ENCODE data around the gene DGKG.

Gene DGKG

GRCh38 chr3:186333256-186333655, 28.8 kb downstream of the DGKG start:
- H3K79me2 ChIP-seq (ENCODE audit: control insufficient read depth, insufficient read depth, low read length, poor library complexity), result no peaks in the 10 kb centered on the region
- H2AK5ac ChIP-seq (ENCODE audit: low read length), result no peak overlapping the region
- DNase-seq, result no peak
- H3K9me3 ChIP-seq (ENCODE audit: insufficient read depth, low read depth, low read length), result no peaks in the 10 kb centered on the region
- no peak overlapping the region for H2BK12ac ChIP-seq (ENCODE audit: low read length)
- H3K4me2 ChIP-seq (ENCODE audit: low read length), result no peak overlapping the region
- no peak overlapping the region for H4K91ac ChIP-seq (ENCODE audit: low read depth, low read length)
- H3K4ac ChIP-seq (ENCODE audit: low read depth, low read length), result no peak overlapping the region
- H2AFZ ChIP-seq (ENCODE audit: insufficient read depth, low read length, poor library complexity), result no peak overlapping the region
- H3K14ac ChIP-seq (ENCODE audit: low read length), result no peak overlapping the region
- H3K36me3 ChIP-seq (ENCODE audit: control insufficient read depth in 1 of 2, insufficient read depth in 2 of 2, low read length in 2 of 2), result no peaks in the 10 kb centered on the region
- H3K4me1 ChIP-seq (ENCODE audit: control insufficient read depth in 1 of 2, insufficient read depth in 2 of 2, low read length in 2 of 2), result no peaks in the 10 kb centered on the region
- no peak overlapping the region for H2BK120ac ChIP-seq (ENCODE audit: insufficient read depth, low read length, poor library complexity)
- no peaks in the 10 kb centered on the region for H3K27me3 ChIP-seq (ENCODE audit: insufficient read depth, low read length)
- no peak overlapping the region for H4K12ac ChIP-seq (ENCODE audit: low read depth, low read length)
- no peak overlapping the region for H3K4me3 ChIP-seq (ENCODE audit: low read depth, low read length)
- H3K23ac ChIP-seq (ENCODE audit: low read length), result no peak overlapping the region
- no peak overlapping the region for H3K27ac ChIP-seq (ENCODE audit: low read depth, low read length)
- no peak overlapping the region for H2BK5ac ChIP-seq (ENCODE audit: low read depth, low read length, poor library complexity)
- H3K79me1 ChIP-seq (ENCODE audit: low read length), result no peaks in the 10 kb centered on the region
- no peak overlapping the region for H3K18ac ChIP-seq (ENCODE audit: low read length)
- no peak overlapping the region for H3K9ac ChIP-seq (ENCODE audit: low read length)
- no peak overlapping the region for H4K8ac ChIP-seq (ENCODE audit: low read depth, low read length)

GRCh38 chr3:186330772-186331460, 31.1 kb downstream of the DGKG start:
- Histone ChIP-seq H3K14ac (ENCODE audit: low read length) (no peak overlapping the region), H3K79me2 (ENCODE audit: control insufficient read depth, insufficient read depth, low read length, poor library complexity) (no peaks in the 10 kb centered on the region), H3K9ac (ENCODE audit: low read length) (no peak overlapping the region), H4K12ac (ENCODE audit: low read depth, low read length) (no peak overlapping the region), H2BK12ac (ENCODE audit: low read length) (no peak overlapping the region), H4K91ac (ENCODE audit: low read depth, low read length) (no peak overlapping the region), H3K4me3 (ENCODE audit: low read depth, low read length) (no peak overlapping the region), H2BK120ac (ENCODE audit: insufficient read depth, low read length, poor library complexity) (no peak overlapping the region), H4K8ac (ENCODE audit: low read depth, low read length) (no peak overlapping the region), H2AK5ac (ENCODE audit: low read length) (no peak overlapping the region), H3K79me1 (ENCODE audit: low read length) (no peaks in the 10 kb centered on the region), H3K23ac (ENCODE audit: low read length) (no peak overlapping the region), H2BK5ac (ENCODE audit: low read depth, low read length, poor library complexity) (no peak overlapping the region), H3K18ac (ENCODE audit: low read length) (no peak overlapping the region), H3K27me3 (ENCODE audit: insufficient read depth, low read length) (no peaks in the 10 kb centered on the region), H3K4me1 (ENCODE audit: control insufficient read depth in 1 of 2, insufficient read depth in 2 of 2, low read length in 2 of 2) (no peaks in the 10 kb centered on the region), H3K4ac (ENCODE audit: low read depth, low read length) (no peak overlapping the region), H3K27ac (ENCODE audit: low read depth, low read length) (no peak overlapping the region), H2AFZ (ENCODE audit: insufficient read depth, low read length, poor library complexity) (no peak overlapping the region), H3K9me3 (ENCODE audit: insufficient read depth, low read depth, low read length) (no peaks in the 10 kb centered on the region), H3K36me3 (ENCODE audit: control insufficient read depth in 1 of 2, insufficient read depth in 2 of 2, low read length in 2 of 2) (no peaks in the 10 kb centered on the region), H3K4me2 (ENCODE audit: low read length) (no peak overlapping the region)
- WGBS (ENCODE audit: extremely low coverage, insufficient coverage, insufficient read length), result no CpG with 5 or more reads among the region's 6 CpGs
- DNase-seq, result no peak

DNA sequence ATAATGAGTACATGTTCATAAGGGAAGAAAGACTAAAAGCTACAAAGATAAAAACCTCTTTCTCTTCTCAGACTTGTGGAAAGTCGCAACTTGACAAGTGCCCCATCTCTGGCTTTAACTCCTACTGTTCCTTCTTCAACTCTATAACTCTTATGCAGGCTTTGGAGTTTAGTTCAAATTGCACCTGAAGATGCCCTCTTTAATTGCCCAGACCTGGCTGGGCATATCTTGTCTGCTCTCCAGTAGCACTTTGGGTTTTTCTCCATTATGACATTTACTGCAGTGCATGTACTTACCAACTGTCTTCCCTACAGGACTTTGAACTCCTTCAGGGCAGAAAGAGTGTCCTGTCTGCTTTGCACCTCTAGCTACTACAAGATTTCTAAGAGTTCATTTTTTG, 32.4 kb downstream of the DGKG start:
- Histone ChIP-seq H3K27me3 (ENCODE audit: insufficient read depth, low read length) (no peaks in the 10 kb centered on the region), H3K4me3 (ENCODE audit: low read depth, low read length) (no peak overlapping the region), H3K79me1 (ENCODE audit: low read length) (no peaks in the 10 kb centered on the region), H3K79me2 (ENCODE audit: control insufficient read depth, insufficient read depth, low read length, poor library complexity) (no peaks in the 10 kb centered on the region), H3K4me1 (ENCODE audit: control insufficient read depth in 1 of 2, insufficient read depth in 2 of 2, low read length in 2 of 2) (no peaks in the 10 kb centered on the region), H3K9ac (ENCODE audit: low read length) (no peak overlapping the region), H2AFZ (ENCODE audit: insufficient read depth, low read length, poor library complexity) (no peak overlapping the region), H3K18ac (ENCODE audit: low read length) (no peak overlapping the region), H4K12ac (ENCODE audit: low read depth, low read length) (no peak overlapping the region), H3K23ac (ENCODE audit: low read length) (no peak overlapping the region), H2BK120ac (ENCODE audit: insufficient read depth, low read length, poor library complexity) (no peak overlapping the region), H3K27ac (ENCODE audit: low read depth, low read length) (no peak overlapping the region), H3K4ac (ENCODE audit: low read depth, low read length) (no peak overlapping the region), H2AK5ac (ENCODE audit: low read length) (no peak overlapping the region), H4K8ac (ENCODE audit: low read depth, low read length) (no peak overlapping the region), H3K4me2 (ENCODE audit: low read length) (no peak overlapping the region), H2BK5ac (ENCODE audit: low read depth, low read length, poor library complexity) (no peak overlapping the region), H4K91ac (ENCODE audit: low read depth, low read length) (no peak overlapping the region), H3K9me3 (ENCODE audit: insufficient read depth, low read depth, low read length) (no peaks in the 10 kb centered on the region), H3K36me3 (ENCODE audit: control insufficient read depth in 1 of 2, insufficient read depth in 2 of 2, low read length in 2 of 2) (no peaks in the 10 kb centered on the region), H2BK12ac (ENCODE audit: low read length) (no peak overlapping the region), H3K14ac (ENCODE audit: low read length) (no peak overlapping the region)
- no peak for DNase-seq
- no CpG with 5 or more reads among the region's 1 CpG for WGBS (ENCODE audit: extremely low coverage, insufficient coverage, insufficient read length)

DNA sequence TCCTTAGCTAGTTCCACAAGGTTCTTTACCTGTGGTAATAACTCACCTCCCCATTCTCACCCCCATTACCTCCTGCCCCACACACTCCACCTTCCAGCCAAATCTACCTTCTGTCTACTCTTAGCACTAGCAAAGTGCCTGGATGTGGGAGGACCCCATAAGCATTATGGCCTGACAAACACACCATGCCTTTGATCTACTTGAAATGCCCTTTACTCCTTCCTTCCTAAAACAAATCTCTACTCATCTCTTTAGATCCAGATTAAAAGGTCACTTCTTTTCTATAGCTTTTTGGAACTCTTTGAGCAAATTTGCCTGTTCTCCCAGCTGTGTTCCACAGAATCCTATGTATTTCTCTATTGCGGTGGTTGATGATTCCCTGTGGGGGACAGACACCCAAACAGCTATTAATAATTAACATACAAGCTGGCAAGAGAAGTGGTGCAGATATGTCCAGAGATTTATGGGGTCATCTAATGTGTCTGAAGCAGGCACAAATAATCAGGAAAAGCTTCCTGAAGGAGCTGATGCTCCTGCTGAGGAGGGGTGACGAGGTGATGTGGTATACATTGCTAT, 34.0 kb downstream of the DGKG start:
- no peaks in the 10 kb centered on the region for H3K79me1 ChIP-seq (ENCODE audit: low read length)
- no peak overlapping the region for H4K12ac ChIP-seq (ENCODE audit: low read depth, low read length)
- WGBS (ENCODE audit: extremely low coverage, insufficient coverage, insufficient read length), result no CpG with 5 or more reads among the region's 2 CpGs
- no peak overlapping the region for H2BK120ac ChIP-seq (ENCODE audit: insufficient read depth, low read length, poor library complexity)
- H3K4ac ChIP-seq (ENCODE audit: low read depth, low read length), result no peak overlapping the region
- no peak overlapping the region for H3K27ac ChIP-seq (ENCODE audit: low read depth, low read length)
- no peak for DNase-seq
- no peaks in the 10 kb centered on the region for H3K79me2 ChIP-seq (ENCODE audit: control insufficient read depth, insufficient read depth, low read length, poor library complexity)
- no peak overlapping the region for H2AFZ ChIP-seq (ENCODE audit: insufficient read depth, low read length, poor library complexity)
- H3K27me3 ChIP-seq (ENCODE audit: insufficient read depth, low read length), result no peaks in the 10 kb centered on the region
- no peaks in the 10 kb centered on the region for H3K36me3 ChIP-seq (ENCODE audit: control insufficient read depth in 1 of 2, insufficient read depth in 2 of 2, low read length in 2 of 2)
- H2BK12ac ChIP-seq (ENCODE audit: low read length), result no peak overlapping the region
- no peak overlapping the region for H3K14ac ChIP-seq (ENCODE audit: low read length)
- H3K9ac ChIP-seq (ENCODE audit: low read length), result no peak overlapping the region
- H3K9me3 ChIP-seq (ENCODE audit: insufficient read depth, low read depth, low read length), result no peaks in the 10 kb centered on the region
- no peak overlapping the region for H3K4me3 ChIP-seq (ENCODE audit: low read depth, low read length)
- no peak overlapping the region for H3K18ac ChIP-seq (ENCODE audit: low read length)
- H3K4me2 ChIP-seq (ENCODE audit: low read length), result no peak overlapping the region
- H4K8ac ChIP-seq (ENCODE audit: low read depth, low read length), result no peak overlapping the region
- no peaks in the 10 kb centered on the region for H3K4me1 ChIP-seq (ENCODE audit: control insufficient read depth in 1 of 2, insufficient read depth in 2 of 2, low read length in 2 of 2)
- H4K91ac ChIP-seq (ENCODE audit: low read depth, low read length), result no peak overlapping the region
- H3K23ac ChIP-seq (ENCODE audit: low read length), result no peak overlapping the region
- H2BK5ac ChIP-seq (ENCODE audit: low read depth, low read length, poor library complexity), result no peak overlapping the region
- H2AK5ac ChIP-seq (ENCODE audit: low read length), result no peak overlapping the region
